SJCRH30 (cell line): Measurements from ENCODE around the gene METRN. TPM values are rescaled to one million over a fixed set of nuclear protein-coding genes. Genes with fewer than 3 reads are reported as not detected.
"Not testable (repeated sequence)": the region's sequence is repeated elsewhere in the genome, so short reads cannot be mapped to it uniquely, and the experiment has no call there.

Experiments used
- DNase-seq, 2 experiments: peaks; one replicate each; pipeline ENCODE4 v3.0.0-alpha.2; 2015 to 2020
- H3K27ac ChIP-seq: fragments of 250-450 bp; sonication (Bioruptor Pico); 2 replicates; pipeline ENCODE4 v1.5.1; 2020; ENCODE audit warnings: mild to moderate bottlenecking, moderate library complexity
- H3K27me3 ChIP-seq: fragments of 250-450 bp; sonication (Bioruptor Pico); 2 replicates; pipeline ENCODE4 v1.5.1; 2020; ENCODE audit warnings: mild to moderate bottlenecking, moderate library complexity
- H3K36me3 ChIP-seq: fragments of 250-450 bp; sonication (Bioruptor Pico); 2 replicates; pipeline ENCODE4 v1.5.1; 2020; ENCODE audit warnings: mild to moderate bottlenecking, moderate library complexity
- H3K4me1 ChIP-seq: fragments of 250-450 bp; sonication (Bioruptor Pico); 2 replicates; pipeline ENCODE4 v1.5.1; 2020; ENCODE audit warnings: mild to moderate bottlenecking, moderate library complexity
- H3K4me3 ChIP-seq: fragments of 250-450 bp; sonication (Bioruptor Pico); 2 replicates; pipeline ENCODE4 v1.5.1; 2020; ENCODE audit warnings: mild to moderate bottlenecking, moderate library complexity
- H3K9me3 ChIP-seq: fragments of 250-450 bp; sonication (Bioruptor Pico); replicated peaks from 2 replicates; pipeline ENCODE4 v1.5.1; 2020; ENCODE audit warnings: mild to moderate bottlenecking, moderate library complexity
- total RNA-seq: library from RNA; depleted of rRNA; stranded (reverse); fragments of >200 nt; shearing (Covaris generic); gene quantifications from 2 replicates; pipeline ENCODE4 v1.2.3, GENCODE V29; 2014

METRN gene
- total RNA-seq, 1 experiment from 2014 or later = 61.7 TPM

DNA sequence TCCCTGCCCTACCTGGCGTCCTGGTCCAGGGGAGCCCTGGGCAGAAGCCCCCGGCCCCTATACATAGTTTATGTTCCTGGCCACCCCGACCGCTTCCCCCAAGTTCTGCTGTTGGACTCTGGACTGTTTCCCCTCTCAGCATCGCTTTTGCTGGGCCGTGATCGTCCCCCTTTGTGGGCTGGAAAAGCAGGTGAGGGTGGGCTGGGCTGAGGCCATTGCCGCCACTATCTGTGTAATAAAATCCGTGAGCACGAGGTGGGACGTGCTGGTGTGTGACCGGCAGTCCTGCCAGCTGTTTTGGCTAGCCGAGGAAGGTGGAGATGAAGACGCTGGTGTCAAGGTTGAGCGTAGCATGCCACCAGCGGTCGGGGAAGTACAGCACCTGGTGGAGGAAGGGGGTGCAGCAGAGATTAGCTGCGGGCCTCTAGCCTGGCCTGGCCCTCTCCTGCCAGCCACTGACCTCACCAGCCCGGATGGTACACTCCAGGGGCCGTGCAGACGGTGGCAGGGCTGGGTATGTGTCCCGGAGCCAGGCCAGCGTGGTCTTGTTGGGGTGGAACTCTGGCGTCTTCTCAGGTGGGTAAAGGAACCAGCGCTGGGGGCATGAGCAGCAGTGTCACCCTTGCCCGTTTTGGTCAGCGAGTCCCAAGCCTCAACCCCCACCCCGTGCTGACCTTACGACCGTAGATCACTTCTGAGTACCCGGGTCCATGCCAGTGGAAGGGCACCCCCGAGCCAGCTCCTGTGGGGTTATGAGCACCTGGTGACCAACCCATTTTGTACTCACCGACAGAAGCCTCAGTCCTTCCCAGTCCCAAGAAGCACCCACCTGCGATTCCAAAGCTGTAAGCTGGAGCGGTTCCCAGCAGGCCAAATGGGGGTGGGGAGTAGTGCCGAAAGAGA lies 32.2 kb upstream of the METRN start:
- no peak for DNase-seq
- Histone ChIP-seq H3K27ac (no peak overlapping the region), H3K9me3 (no peaks in the 10 kb centered on the region), H3K27me3 (no peaks in the 10 kb centered on the region), H3K4me3 (no peak overlapping the region; the same call in 1 of the 2 replicates), H3K4me1 (peaks cover 20% of the 10 kb centered on the region), H3K36me3 (peaks cover 20% of the 10 kb centered on the region)

DNA sequence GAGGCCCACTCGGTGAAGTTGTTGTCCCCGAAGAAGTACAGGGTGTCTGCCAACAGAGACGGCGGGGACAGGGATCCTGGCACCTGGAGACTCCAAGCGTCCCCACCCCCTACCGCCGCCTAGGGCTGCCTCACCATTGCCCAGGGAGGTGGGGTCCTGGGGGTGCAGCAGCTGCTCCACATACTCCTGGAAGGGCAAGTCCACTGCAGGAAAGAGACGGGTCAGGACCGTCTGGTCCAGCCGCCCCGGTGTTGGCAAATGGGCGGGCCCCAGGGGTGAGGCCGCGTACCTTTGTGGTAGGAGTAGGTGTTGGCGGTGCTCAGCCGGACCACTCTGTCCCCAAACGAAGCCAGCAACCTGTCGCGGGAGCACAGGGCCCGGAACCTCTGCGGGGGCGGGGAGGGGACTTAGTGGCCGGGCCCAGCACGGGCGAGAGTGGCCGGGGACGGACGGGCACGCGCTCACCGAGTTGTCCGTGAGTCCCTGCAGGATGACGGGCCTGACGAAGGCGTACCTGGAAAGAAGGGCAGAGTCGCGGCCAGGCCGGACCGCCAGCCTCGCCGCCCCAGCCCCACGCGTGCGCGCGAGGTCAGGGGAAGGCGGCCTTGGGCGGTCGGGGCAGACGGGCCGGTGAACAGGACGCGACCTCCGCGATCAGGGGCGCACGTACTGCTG lies 31.4 kb upstream of the METRN start:
- H3K27ac ChIP-seq = no peak overlapping the region
- H3K4me1 ChIP-seq = peaks cover 17% of the 10 kb centered on the region
- peaks cover 20% of the 10 kb centered on the region for H3K36me3 ChIP-seq

GRCh38 chr16:684071-684794 lies 30.7 kb upstream of the METRN start, which contains the start of gene JMJD8:
Gene JMJD8, minus strand, starts transcription at chr16:684334. Its CDS starts 15 bp downstream, at chr16:684319.
- peaks cover 10% of the 10 kb centered on the region for H3K4me1 ChIP-seq
- peaks cover 20% of the 10 kb centered on the region for H3K36me3 ChIP-seq

More for the DNA sequence above, 31.4 kb upstream of the METRN start:
- no peak for DNase-seq
- no peaks in the 10 kb centered on the region for H3K27me3 ChIP-seq
- H3K4me3 ChIP-seq = peak overlapping the region; percentile 56
- no peaks in the 10 kb centered on the region for H3K9me3 ChIP-seq

DNA sequence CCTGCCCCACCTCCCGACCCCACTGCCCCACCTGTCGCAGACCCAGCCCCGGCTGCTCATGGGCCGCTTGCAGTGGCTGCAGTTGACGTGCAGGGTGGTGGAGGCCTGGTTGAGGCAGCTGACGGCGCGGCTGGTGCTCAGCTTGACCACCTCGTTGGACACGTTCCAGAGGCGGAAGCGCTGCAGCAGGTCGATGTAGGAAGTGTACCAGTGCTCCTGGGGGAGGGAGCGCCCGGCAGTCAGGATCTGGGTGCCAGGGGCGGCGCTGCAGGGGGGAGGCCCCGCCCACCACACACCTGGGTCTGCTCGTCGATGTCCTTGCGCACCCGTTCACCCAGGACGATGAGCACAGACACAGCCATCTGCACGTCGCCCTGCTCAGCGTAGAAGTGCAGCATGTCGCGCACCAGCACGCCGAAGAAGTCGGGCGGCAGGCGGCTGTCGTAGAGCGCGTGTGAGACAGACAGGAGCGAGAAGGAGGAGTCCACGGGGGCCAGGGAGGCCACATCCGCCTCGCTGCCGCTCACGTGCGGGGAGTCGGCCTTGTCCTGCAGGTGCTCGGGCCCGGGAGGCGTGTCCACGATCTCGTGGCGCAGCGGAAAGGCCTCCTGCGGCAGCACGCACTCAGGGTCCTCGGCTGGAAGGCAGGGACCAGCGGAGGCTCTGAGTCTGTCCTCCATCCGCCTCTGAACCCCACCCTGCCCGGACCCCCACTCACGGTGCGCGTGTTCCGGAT lies 29.8 kb upstream of the METRN start:
- no peaks in the 10 kb centered on the region for H3K27me3 ChIP-seq
- no peak overlapping the region for H3K27ac ChIP-seq
- H3K4me3 ChIP-seq = no peak overlapping the region
- peaks cover 10% of the 10 kb centered on the region for H3K4me1 ChIP-seq
- H3K36me3 ChIP-seq = peaks cover 20% of the 10 kb centered on the region
- H3K9me3 ChIP-seq = no peaks in the 10 kb centered on the region
- no peak for DNase-seq

More at GRCh38 chr16:684071-684794, 30.7 kb upstream of the METRN start, which contains the start of gene JMJD8:
- DNase-seq = peak; percentile 96 to 97
- H3K4me3 ChIP-seq = peak within 1 kb of the TSS; percentile 56
- no peaks in the 10 kb centered on the region for H3K27me3 ChIP-seq
- H3K9me3 ChIP-seq = no peaks in the 10 kb centered on the region
- no peak within 1 kb of the TSS for H3K27ac ChIP-seq

DNA sequence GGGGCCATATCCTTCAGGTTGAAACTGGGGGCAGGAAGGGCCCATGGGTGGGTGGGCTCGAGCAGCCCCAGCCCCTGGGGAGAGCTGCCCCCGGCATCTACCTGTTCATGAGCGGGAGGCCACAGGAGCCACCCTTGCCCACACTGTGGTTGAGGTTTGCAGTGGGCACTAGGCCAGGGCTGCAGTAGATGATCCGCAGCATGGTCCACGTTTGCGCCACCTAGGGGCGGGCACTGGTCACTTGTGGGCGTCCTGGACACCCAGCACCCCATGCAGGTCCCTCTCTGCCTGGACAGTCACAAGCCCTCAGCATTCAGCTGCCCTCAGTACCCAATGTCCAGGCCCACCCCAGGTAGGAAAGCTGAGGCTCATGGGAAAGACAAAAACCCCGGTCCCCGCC lies 29.0 kb upstream of the METRN start:
- H3K4me1 ChIP-seq = peaks cover 10% of the 10 kb centered on the region
- peaks cover 20% of the 10 kb centered on the region for H3K36me3 ChIP-seq
- no peak overlapping the region for H3K27ac ChIP-seq
- peak in 1 of 2 experiments; percentile 49 for DNase-seq
- no peak overlapping the region for H3K4me3 ChIP-seq
- H3K9me3 ChIP-seq = no peaks in the 10 kb centered on the region
- no peaks in the 10 kb centered on the region for H3K27me3 ChIP-seq

GRCh38 chr16:686459-687260 lies 28.3 kb upstream of the METRN start:
- no peaks in the 10 kb centered on the region for H3K9me3 ChIP-seq
- H3K27me3 ChIP-seq = no peaks in the 10 kb centered on the region
- no peak overlapping the region for H3K27ac ChIP-seq
- peaks cover 18% of the 10 kb centered on the region for H3K36me3 ChIP-seq
- H3K4me1 ChIP-seq = peaks cover 5% of the 10 kb centered on the region
- no peak overlapping the region for H3K4me3 ChIP-seq
- DNase-seq = no peak

- no peaks in the 10 kb centered on the region for H3K27me3 ChIP-seq
- H3K36me3 ChIP-seq = peaks cover 10% of the 10 kb centered on the region
- no peak for DNase-seq
- H3K4me3 ChIP-seq = no peak overlapping the region
- no peak overlapping the region for H3K27ac ChIP-seq
- no peaks in the 10 kb centered on the region; the same call in 1 of the 2 replicates for H3K4me1 ChIP-seq
- no peaks in the 10 kb centered on the region for H3K9me3 ChIP-seq
Observed at GRCh38 chr16:687499-687898, 27.4 kb upstream of the METRN start.

DNA sequence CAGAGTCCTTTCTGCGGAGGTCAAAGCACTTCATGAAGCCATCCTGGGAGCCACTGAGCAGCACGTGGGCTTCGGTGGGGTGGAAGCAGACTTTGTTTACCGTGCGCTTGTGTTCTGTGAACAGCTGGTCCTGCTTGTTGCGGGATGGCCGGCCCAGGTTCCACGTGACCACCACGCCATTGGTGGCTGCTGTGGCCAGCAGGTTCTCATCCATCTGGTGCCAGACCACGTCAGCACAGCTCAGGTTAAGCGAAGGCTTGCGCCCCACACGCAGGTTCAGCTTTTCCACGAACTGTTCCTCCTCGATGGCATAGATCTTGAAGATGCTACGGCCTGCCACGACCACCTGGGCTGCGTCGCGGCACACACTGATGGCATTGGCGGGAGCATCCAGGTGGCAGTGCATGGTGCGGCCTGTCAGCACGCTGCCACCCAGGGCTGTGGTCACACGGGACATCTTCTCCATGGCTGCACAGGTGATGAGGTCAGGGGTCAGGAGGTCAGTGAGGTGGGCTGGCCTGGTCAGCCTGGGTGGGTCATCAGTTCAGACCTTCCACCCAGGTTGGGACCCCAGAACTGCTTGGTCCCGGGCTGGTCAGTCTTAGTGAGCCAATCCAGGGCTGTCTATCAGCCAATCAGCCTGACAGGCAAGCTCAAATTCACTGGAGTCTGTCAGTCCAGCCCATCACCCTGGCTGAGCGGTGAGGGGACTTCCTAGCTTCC lies 25.6 kb upstream of the METRN start:
- Histone ChIP-seq H3K4me3 (peak overlapping the region; percentile 72), H3K4me1 (no peaks in the 10 kb centered on the region), H3K27ac (peak overlapping the region; percentile 57; the same call in 1 of the 2 replicates), H3K36me3 (peaks cover 3% of the 10 kb centered on the region; the same call in 1 of the 2 replicates), H3K9me3 (no peaks in the 10 kb centered on the region), H3K27me3 (no peaks in the 10 kb centered on the region)
- DNase-seq = no peak

- H3K27ac ChIP-seq, H3K36me3 ChIP-seq, H3K27me3 ChIP-seq, DNase-seq, H3K4me1 ChIP-seq, H3K9me3 ChIP-seq, H3K4me3 ChIP-seq: not testable (repeated sequence)
Observed at GRCh38 chr16:691242-691641, 23.7 kb upstream of the METRN start.

DNA sequence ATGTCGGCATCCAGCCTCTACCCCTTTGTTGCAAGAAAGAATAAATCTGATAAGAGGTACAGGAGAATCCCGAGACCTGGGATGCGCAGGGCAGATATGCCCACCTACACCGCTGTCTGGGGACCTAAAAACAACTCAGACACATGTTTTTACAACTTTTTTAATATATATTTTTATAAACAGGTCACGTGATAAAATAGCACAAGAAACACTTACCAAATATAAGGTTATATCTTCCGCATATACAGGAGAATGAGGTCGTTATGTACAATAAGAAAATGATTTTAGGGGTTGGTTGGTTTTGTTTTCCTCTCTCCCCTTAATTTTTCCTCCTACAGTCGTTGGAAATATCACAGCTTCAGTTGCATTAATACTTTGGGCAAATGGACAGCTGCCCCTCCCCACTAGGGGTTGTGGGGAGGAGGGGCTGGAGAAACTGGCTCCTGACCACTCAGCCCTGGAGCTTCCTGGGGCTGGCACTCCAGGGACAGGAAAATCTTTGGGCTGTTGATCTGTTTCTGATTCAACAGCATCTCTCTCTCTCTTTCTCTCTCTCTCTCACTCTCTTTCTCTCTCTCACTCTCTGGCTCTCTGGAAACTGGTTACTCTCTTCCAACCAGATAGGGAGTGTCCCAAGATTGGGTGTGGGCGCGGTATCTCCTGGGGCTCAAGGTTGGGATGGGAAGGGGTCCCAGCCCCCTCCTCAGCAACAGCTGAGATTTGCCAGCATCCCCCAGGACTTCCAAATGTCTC lies 22.4 kb upstream of the METRN start:
- Histone ChIP-seq H3K4me3 (no peak overlapping the region), H3K4me1 (no peaks in the 10 kb centered on the region), H3K27me3 (no peaks in the 10 kb centered on the region), H3K27ac (no peak overlapping the region), H3K9me3 (no peaks in the 10 kb centered on the region), H3K36me3 (no peaks in the 10 kb centered on the region)
- DNase-seq = no peak

GRCh38 chr16:693364-693763 lies 21.6 kb upstream of the METRN start:
- H3K27me3 ChIP-seq = no peaks in the 10 kb centered on the region
- no peak for DNase-seq
- no peak overlapping the region for H3K27ac ChIP-seq
- no peaks in the 10 kb centered on the region for H3K9me3 ChIP-seq
- no peak overlapping the region for H3K4me3 ChIP-seq
- no peaks in the 10 kb centered on the region for H3K36me3 ChIP-seq
- no peaks in the 10 kb centered on the region for H3K4me1 ChIP-seq

DNA sequence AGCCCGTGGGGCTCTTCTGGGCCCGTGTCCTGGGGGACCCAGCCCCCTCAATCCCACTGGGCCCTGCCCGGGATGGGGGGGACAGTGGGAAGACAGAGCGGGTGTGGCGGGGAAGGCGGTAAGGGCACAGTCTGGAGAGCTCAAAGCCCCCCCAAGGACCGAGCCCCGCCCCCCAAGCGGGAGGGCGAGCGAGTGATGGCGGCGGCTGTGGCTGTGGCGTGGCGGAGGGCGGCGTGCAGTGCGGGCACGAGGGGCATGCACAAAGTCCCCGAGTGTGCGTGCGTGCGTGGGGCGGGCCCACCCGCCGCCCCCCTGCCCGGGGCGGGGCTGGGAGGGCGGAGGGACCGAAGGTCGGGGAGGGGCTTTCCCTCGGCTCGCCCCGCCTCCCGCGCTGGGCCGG lies 21.2 kb upstream of the METRN start:
- no peaks in the 10 kb centered on the region for H3K9me3 ChIP-seq
- no peak for DNase-seq
- H3K4me3 ChIP-seq = no peak overlapping the region
- H3K36me3 ChIP-seq = no peaks in the 10 kb centered on the region
- H3K27ac ChIP-seq = no peak overlapping the region
- H3K27me3 ChIP-seq = no peaks in the 10 kb centered on the region
- no peaks in the 10 kb centered on the region for H3K4me1 ChIP-seq
